GM21381 (cell line): ENCODE data around the gene WDR75.
"Not testable (repeated sequence)": the region's sequence is repeated elsewhere in the genome, so short reads cannot be mapped to it uniquely, and the experiment has no call there.

Experiments
- ATAC-seq: cut with Tn5 transposase; IDR thresholded peaks from one replicate; pipeline ENCODE4 v1.9.1; 2021; ENCODE audit warnings: mild to moderate bottlenecking, moderate library complexity; ENCODE audit not compliant: unreplicated experiment

The WDR75 gene

GRCh38 chr2:189440947-189441708 lies at the start of gene WDR75:
WDR75 (plus strand) TSS chr2:189441474; CDS start chr2:189441493, 19 bp downstream.
- ATAC-seq = peak; percentile 89

- ATAC-seq = no peak
Measured at GRCh38 chr2:189393440-189394111, 47.7 kb upstream of the WDR75 start.

GRCh38 chr2:189394525-189394924 lies 46.7 kb upstream of the WDR75 start:
- no peak for ATAC-seq

GRCh38 chr2:189402932-189403331 lies 38.3 kb upstream of the WDR75 start:
- ATAC-seq = no peak

- no peak for ATAC-seq
Measured at GRCh38 chr2:189406586-189407233, 34.6 kb upstream of the WDR75 start.

- ATAC-seq = no peak
Measured at GRCh38 chr2:189407281-189408209, 33.7 kb upstream of the WDR75 start.

- no peak for ATAC-seq
Measured at GRCh38 chr2:189408294-189408693, 33.0 kb upstream of the WDR75 start.

- ATAC-seq = no peak
Measured at GRCh38 chr2:189409131-189409530, 32.1 kb upstream of the WDR75 start.

GRCh38 chr2:189409647-189410046 lies 31.6 kb upstream of the WDR75 start:
- ATAC-seq = no peak

- no peak for ATAC-seq
Measured at GRCh38 chr2:189411860-189412259, 29.4 kb upstream of the WDR75 start.

GRCh38 chr2:189412330-189412953 lies 28.8 kb upstream of the WDR75 start:
- ATAC-seq = peak; percentile 84

GRCh38 chr2:189413249-189413648 lies 28.0 kb upstream of the WDR75 start:
- no peak for ATAC-seq

- no peak for ATAC-seq
Measured at GRCh38 chr2:189421644-189422043, 19.6 kb upstream of the WDR75 start.

GRCh38 chr2:189424961-189425360 lies 16.3 kb upstream of the WDR75 start:
- no peak for ATAC-seq

- ATAC-seq = no peak
Measured at GRCh38 chr2:189425676-189426075, 15.6 kb upstream of the WDR75 start.

- no peak for ATAC-seq
Measured at GRCh38 chr2:189426886-189427285, 14.4 kb upstream of the WDR75 start.

GRCh38 chr2:189427872-189428271 lies 13.4 kb upstream of the WDR75 start:
- ATAC-seq = no peak

GRCh38 chr2:189430448-189430847 lies 10.8 kb upstream of the WDR75 start:
- not testable (repeated sequence) for ATAC-seq

- not testable (repeated sequence) for ATAC-seq
Measured at GRCh38 chr2:189435803-189436202, 5.5 kb upstream of the WDR75 start.

- no peak for ATAC-seq
Measured at GRCh38 chr2:189437926-189438325, 3.3 kb upstream of the WDR75 start.
